KMS-11 (cell line): ENCODE measurements around the gene GAB2.

Experiments
- H2AFZ ChIP-seq: fragments of 200-600 bp; sonication (generic); 2 replicates; pipeline ENCODE4 v1.6.1; 2016; ENCODE audit warnings: antibody characterized with exemption, mixed run types, low read depth
- H3K27ac ChIP-seq: fragments of 200-600 bp; sonication (generic); 2 replicates; pipeline ENCODE4 v1.6.1; 2016; ENCODE audit warnings: mild to moderate bottlenecking, mixed run types
- H3K27me3 ChIP-seq: fragments of 200-600 bp; sonication (generic); 2 replicates; pipeline ENCODE4 v1.6.1; 2017; ENCODE audit warnings: mild to moderate bottlenecking, low read depth, mixed run types, moderate library complexity; ENCODE audit not compliant: insufficient read depth
- H3K36me3 ChIP-seq: fragments of 200-600 bp; sonication (generic); 2 replicates; pipeline ENCODE4 v1.6.1; 2017; ENCODE audit warnings: mild to moderate bottlenecking, mixed run types; ENCODE audit not compliant: insufficient read depth
- H3K4me1 ChIP-seq: fragments of 200-600 bp; sonication (generic); 2 replicates; pipeline ENCODE4 v1.6.1; 2016; ENCODE audit warnings: mild to moderate bottlenecking, low read depth, mixed run types; ENCODE audit not compliant: poor library complexity, severe bottlenecking
- H3K4me2 ChIP-seq: fragments of 200-600 bp; sonication (generic); 2 replicates; pipeline ENCODE4 v1.7.0; 2016; ENCODE audit warnings: mild to moderate bottlenecking, mixed run types
- H3K4me3 ChIP-seq: fragments of 200-600 bp; sonication (generic); IDR thresholded peaks from 2 replicates; pipeline ENCODE4 v1.6.1; 2017; ENCODE audit warnings: low read depth, low read length, mixed read lengths; ENCODE audit not compliant: insufficient read depth
- H3K79me2 ChIP-seq: fragments of 200-600 bp; sonication (generic); 2 replicates; pipeline ENCODE4 v1.6.1; 2016; ENCODE audit warnings: low read depth, mixed run types; ENCODE audit not compliant: insufficient read depth
- H3K9ac ChIP-seq: fragments of 200-600 bp; sonication (generic); 2 replicates; pipeline ENCODE4 v1.6.1; 2016; ENCODE audit warnings: mild to moderate bottlenecking, mixed run types
- H4K20me1 ChIP-seq: fragments of 200-600 bp; sonication (generic); 2 replicates; pipeline ENCODE4 v1.6.1; 2016; ENCODE audit warnings: mild to moderate bottlenecking, mixed run types; ENCODE audit not compliant: insufficient read depth
- TF ChIP-seq, protein P1 (sequence below): fragments of 200-600 bp; sonication (generic); conservative IDR thresholded peaks from 2 replicates; pipeline ENCODE4 v1.6.1; 2017; ENCODE audit warnings: low read depth, mild to moderate bottlenecking, antibody characterized with exemption, low read length, moderate library complexity, mixed read lengths

The GAB2 gene

DNA sequence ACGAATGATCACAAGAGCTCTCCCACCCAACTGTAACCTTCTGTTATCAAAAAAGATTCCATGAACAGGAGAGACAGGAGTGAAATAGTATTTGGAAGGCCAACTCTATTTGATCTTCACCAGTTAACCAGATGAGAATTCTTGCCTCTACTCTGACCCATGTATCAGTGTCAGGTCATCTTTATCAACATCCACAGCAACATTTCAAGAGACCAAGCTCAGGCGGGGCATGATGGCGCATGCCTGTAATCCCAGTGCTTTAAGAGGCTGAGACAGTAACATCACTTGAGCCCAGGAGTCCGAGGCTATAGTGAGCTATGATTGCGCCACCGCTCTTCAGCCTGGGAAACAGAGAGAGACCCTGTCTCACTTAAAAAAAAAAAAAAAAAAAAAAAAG lies 62.3 kb downstream of the GAB2 start:
- Histone ChIP-seq H3K4me3 (no peak overlapping the region), H3K9ac (no peak overlapping the region), H3K4me2 (peak overlapping the region; percentile 34; the same call in 1 of the 2 replicates), H3K4me1 (peaks cover 34% of the 10 kb centered on the region), H4K20me1 (no peaks in the 10 kb centered on the region), H3K27ac (no peak overlapping the region), H3K36me3 (no peaks in the 10 kb centered on the region), H2AFZ (no peak overlapping the region), H3K27me3 (no peaks in the 10 kb centered on the region), H3K79me2 (no peaks in the 10 kb centered on the region)
- TF ChIP-seq, protein P1, sequence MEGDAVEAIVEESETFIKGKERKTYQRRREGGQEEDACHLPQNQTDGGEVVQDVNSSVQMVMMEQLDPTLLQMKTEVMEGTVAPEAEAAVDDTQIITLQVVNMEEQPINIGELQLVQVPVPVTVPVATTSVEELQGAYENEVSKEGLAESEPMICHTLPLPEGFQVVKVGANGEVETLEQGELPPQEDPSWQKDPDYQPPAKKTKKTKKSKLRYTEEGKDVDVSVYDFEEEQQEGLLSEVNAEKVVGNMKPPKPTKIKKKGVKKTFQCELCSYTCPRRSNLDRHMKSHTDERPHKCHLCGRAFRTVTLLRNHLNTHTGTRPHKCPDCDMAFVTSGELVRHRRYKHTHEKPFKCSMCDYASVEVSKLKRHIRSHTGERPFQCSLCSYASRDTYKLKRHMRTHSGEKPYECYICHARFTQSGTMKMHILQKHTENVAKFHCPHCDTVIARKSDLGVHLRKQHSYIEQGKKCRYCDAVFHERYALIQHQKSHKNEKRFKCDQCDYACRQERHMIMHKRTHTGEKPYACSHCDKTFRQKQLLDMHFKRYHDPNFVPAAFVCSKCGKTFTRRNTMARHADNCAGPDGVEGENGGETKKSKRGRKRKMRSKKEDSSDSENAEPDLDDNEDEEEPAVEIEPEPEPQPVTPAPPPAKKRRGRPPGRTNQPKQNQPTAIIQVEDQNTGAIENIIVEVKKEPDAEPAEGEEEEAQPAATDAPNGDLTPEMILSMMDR = no peak

DNA sequence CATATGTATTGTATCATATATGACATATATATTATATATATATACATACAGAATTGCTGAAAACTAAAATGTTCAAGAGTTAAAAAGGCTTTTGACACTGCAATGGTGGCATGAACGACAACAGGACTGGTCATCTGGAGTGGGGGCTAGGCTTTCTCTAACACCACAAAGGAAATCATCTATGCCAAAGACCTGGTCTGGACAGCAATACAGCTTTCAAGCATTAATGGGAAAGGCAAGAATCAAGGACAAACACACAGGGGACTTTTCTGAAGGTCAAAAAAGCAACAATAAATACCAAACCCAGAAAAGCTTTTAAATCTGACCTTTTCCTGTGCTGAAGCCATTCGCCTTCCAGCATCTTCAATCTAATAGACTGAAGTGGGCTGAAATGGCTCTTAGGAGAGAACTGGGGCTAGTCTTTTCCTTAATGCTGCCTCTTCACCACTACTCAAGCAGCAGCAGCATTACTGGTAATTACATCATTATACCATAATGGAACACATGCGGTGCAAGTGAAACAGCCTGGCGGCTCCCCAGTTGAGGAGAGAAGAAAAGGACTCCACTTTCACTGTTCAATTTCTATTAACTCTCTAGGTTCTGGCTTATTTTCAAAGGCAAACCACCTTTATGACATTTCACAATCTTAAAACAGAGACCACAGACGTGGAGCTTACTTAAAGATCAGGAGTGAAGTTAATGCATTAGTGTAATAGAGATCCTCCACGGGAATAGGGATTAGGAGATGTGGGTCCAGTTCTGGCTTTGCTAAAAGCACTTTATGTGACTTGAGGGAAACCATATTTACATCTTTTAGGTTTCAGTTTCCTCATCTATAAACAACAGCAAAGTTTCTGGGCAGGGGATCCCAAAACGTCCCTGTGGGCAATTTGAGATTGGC lies 63.0 kb downstream of the GAB2 start:
- no peak overlapping the region for H3K27ac ChIP-seq
- TF ChIP-seq, protein P1 = no peak
- H3K36me3 ChIP-seq = no peaks in the 10 kb centered on the region
- peaks cover 40% of the 10 kb centered on the region for H3K4me1 ChIP-seq
- no peak overlapping the region for H3K9ac ChIP-seq
- no peaks in the 10 kb centered on the region for H3K79me2 ChIP-seq
- no peak overlapping the region for H2AFZ ChIP-seq
- H3K27me3 ChIP-seq = no peaks in the 10 kb centered on the region
- peak overlapping the region; percentile 34 for H3K4me2 ChIP-seq
- H3K4me3 ChIP-seq = no peak overlapping the region
- no peaks in the 10 kb centered on the region for H4K20me1 ChIP-seq

DNA sequence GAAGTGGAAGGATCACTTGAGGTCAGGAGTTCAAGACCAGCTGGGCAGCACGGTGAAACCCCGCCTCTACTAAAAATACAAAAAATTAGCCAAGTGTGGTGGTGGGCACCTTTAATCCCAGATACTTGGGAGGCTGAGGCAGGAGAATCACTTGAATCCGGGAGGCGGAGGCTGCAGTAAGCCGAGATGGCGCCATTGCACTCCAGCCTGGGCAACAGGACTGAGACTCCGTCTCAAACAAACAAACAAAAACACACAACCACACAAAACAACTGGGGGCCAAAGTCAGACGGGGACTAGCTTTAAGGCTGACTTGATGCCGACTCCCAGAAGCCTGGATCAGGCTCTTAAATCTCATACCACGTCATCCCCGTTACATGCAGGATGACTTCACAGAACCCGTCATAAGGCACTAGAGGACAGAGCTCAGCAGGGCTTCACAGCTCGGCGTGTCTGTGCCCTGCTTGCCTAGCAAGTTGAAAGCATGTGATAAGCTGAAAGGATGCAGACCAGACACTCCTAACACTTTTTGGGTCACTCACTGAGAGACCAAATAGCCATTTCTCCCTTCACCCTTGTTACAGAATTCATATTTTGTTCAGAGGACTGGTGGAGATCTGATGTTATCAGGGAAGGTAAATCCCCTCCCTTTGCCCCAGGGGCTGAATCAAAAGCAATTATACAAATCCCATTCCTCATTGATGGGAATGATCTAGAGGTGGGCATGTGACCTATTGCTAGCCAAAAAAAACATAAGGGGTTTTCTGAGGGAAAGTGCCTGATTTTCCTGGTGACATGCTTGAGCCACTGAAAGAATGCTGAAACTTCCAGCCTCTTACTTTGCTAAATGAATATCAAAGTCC lies 65.4 kb downstream of the GAB2 start:
- no peaks in the 10 kb centered on the region for H3K27me3 ChIP-seq
- no peaks in the 10 kb centered on the region for H4K20me1 ChIP-seq
- no peaks in the 10 kb centered on the region for H3K36me3 ChIP-seq
- no peak overlapping the region for H3K27ac ChIP-seq
- peaks cover 39% of the 10 kb centered on the region for H3K4me1 ChIP-seq
- no peak overlapping the region for H2AFZ ChIP-seq
- no peak overlapping the region for H3K9ac ChIP-seq
- no peak overlapping the region for H3K4me2 ChIP-seq
- H3K4me3 ChIP-seq = no peak overlapping the region
- TF ChIP-seq, protein P1 = no peak
- H3K79me2 ChIP-seq = no peaks in the 10 kb centered on the region

DNA sequence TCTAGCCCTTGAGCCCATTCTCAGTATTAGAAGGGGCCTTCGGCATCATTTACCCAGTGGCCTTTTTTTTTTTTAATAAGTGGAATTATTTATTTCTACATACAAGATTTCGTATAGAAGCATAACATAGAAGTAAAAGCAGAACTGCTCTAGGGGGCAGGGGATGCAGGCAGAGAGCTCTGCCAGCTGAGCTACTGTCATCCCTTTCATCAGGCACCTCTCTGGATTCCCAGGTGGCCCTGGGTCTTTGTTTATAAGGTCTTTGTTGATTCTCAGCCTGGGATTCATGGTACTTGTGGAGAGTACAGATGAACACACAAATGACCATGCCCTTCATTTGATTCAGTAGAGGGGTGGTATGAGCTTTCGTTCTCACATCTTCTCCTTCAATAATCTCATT lies 66.4 kb downstream of the GAB2 start:
- Histone ChIP-seq H4K20me1 (no peaks in the 10 kb centered on the region), H3K4me1 (peaks cover 39% of the 10 kb centered on the region), H3K9ac (no peak overlapping the region)

More for the DNA sequence above, 66.4 kb downstream of the GAB2 start:
- Histone ChIP-seq H3K4me3 (no peak overlapping the region), H2AFZ (no peak overlapping the region), H3K79me2 (no peaks in the 10 kb centered on the region), H3K4me2 (no peak overlapping the region), H3K27me3 (no peaks in the 10 kb centered on the region), H3K36me3 (no peaks in the 10 kb centered on the region), H3K27ac (no peak overlapping the region)
- TF ChIP-seq, protein P1 = no peak
